Stimulated activated CD4-positive, alpha-beta T cell treated with anti-CD3 and anti-CD28 coated beads, TNF-alpha, amount 100 ng/mL, for 48 hours (primary cell): ENCODE results near the gene GNAZ.

ENCODE experiments used
- DNase-seq, 3 donors: peaks; one replicate each; pipeline ENCODE4 v3.0.0-alpha.2; 2020; ENCODE audit warnings: low read depth in 3 of 3

The GNAZ gene

GRCh38 chr22:23076896-23077572 lies 6.7 kb downstream of the GNAZ start:
- DNase-seq: no peak

GRCh38 chr22:23077627-23078461 lies 7.5 kb downstream of the GNAZ start:
- DNase-seq: no peak

GRCh38 chr22:23078462-23078787 lies 8.1 kb downstream of the GNAZ start:
- DNase-seq: no peak

GRCh38 chr22:23079240-23079768 lies 9.0 kb downstream of the GNAZ start:
- DNase-seq: no peak

GRCh38 chr22:23079814-23080521 lies 9.6 kb downstream of the GNAZ start:
- no peak for DNase-seq

GRCh38 chr22:23080613-23081290 lies 10.4 kb downstream of the GNAZ start:
- DNase-seq: no peak

- no peak for DNase-seq
These were observed 12.4 kb downstream of the GNAZ start for GRCh38 chr22:23082534-23083314.

- no peak for DNase-seq
These were observed 13.1 kb downstream of the GNAZ start for GRCh38 chr22:23083315-23084021.

- DNase-seq: no peak
These were observed 14.4 kb downstream of the GNAZ start for GRCh38 chr22:23084453-23085350.

GRCh38 chr22:23085351-23085671 lies 15.0 kb downstream of the GNAZ start:
- no peak for DNase-seq

GRCh38 chr22:23085785-23086184 lies 15.5 kb downstream of the GNAZ start:
- DNase-seq: no peak

GRCh38 chr22:23086263-23086662 lies 15.9 kb downstream of the GNAZ start:
- no peak for DNase-seq

- no peak for DNase-seq
These were observed 16.5 kb downstream of the GNAZ start for GRCh38 chr22:23086787-23087186.

GRCh38 chr22:23088199-23088604 lies 17.9 kb downstream of the GNAZ start:
- DNase-seq: no peak

GRCh38 chr22:23089010-23089409 lies 18.7 kb downstream of the GNAZ start:
- no peak for DNase-seq

- no peak for DNase-seq
These were observed 19.5 kb downstream of the GNAZ start for GRCh38 chr22:23089633-23090456.

GRCh38 chr22:23090457-23090835 lies 20.1 kb downstream of the GNAZ start:
- no peak for DNase-seq

GRCh38 chr22:23091760-23092159 lies 21.4 kb downstream of the GNAZ start:
- DNase-seq: no peak
